Sigmoid colon (tissue), 4 donors: Measurements from ENCODE around the gene SH3TC2.

Source experiments
- EP300 ChIP-seq, 4 donors: sonication (generic); formaldehyde crosslinking; IDR thresholded peaks; one replicate each; pipeline ENCODE4 v1.6.1; 2017; ENCODE audit warnings: antibody characterized with exemption in 4 of 4
- POLR2A ChIP-seq, 2 donors: fragments of 450-650 bp; IDR thresholded peaks; one replicate each; pipeline ENCODE4 v1.6.1; 2016; ENCODE audit warnings: antibody characterized with exemption in 2 of 2, mild to moderate bottlenecking in 2 of 2, moderate library complexity in 2 of 2
- POLR2AphosphoS5 ChIP-seq, 4 donors: sonication (generic); formaldehyde crosslinking; IDR thresholded peaks; one replicate each; pipeline ENCODE4 v1.6.1; 2017; ENCODE audit warnings: antibody characterized with exemption in 4 of 4
- TF ChIP-seq, protein P1 (sequence below), 4 experiments: fragments of 450-650 bp in 3 of 4; fragments of 200-600 bp in 1 of 4; IDR thresholded peaks; one replicate each; pipeline ENCODE4 v1.5.1; 2016 to 2019; ENCODE audit warnings: antibody characterized with exemption in 4 of 4, mild to moderate bottlenecking in 3 of 4, moderate library complexity in 2 of 4

DNA sequence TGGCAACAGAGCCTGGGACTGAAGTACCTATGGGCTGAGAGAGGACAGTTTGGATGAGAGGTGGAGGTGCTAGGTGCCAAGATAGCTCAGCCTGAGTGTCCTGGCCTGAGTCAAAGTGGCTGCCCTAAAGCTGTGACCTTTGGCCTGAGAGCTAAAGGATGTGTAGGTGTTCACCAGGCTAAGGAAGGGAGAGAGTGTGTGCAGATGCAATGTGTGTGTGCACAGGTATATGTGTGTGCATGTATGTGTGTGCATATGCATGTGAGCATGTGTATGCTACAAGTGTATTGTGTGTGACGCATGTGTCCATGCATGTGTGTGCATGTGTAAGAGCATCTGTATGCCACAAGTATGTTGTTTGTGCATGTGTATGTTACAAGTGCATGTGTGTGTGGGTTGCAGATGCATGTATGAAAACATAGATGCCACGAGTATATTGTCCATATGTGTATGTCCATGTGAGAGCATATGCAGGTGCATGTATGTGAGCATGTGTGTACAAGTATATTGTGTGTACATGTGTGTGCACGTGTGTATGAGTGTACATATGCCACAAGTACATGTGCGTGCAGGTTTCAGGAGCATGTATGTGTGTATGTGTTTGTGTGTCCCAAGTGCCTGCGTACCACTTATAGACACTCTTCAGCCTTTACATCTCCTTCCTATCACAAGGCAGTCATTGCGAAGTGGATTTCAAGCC lies 102.6 kb downstream of the SH3TC2 start:
- TF ChIP-seq, protein P1, sequence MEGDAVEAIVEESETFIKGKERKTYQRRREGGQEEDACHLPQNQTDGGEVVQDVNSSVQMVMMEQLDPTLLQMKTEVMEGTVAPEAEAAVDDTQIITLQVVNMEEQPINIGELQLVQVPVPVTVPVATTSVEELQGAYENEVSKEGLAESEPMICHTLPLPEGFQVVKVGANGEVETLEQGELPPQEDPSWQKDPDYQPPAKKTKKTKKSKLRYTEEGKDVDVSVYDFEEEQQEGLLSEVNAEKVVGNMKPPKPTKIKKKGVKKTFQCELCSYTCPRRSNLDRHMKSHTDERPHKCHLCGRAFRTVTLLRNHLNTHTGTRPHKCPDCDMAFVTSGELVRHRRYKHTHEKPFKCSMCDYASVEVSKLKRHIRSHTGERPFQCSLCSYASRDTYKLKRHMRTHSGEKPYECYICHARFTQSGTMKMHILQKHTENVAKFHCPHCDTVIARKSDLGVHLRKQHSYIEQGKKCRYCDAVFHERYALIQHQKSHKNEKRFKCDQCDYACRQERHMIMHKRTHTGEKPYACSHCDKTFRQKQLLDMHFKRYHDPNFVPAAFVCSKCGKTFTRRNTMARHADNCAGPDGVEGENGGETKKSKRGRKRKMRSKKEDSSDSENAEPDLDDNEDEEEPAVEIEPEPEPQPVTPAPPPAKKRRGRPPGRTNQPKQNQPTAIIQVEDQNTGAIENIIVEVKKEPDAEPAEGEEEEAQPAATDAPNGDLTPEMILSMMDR (IDR thresholded peaks at IDR 0.05): no peak
- TF ChIP-seq POLR2A (IDR thresholded peaks at IDR 0.05): no peak
- no peak for TF ChIP-seq EP300 (IDR thresholded peaks at IDR 0.05)
- no peak for TF ChIP-seq POLR2AphosphoS5 (IDR thresholded peaks at IDR 0.05)
